Keratinocyte (primary cell): Measurements from ENCODE around the gene PRR23E. TPM values are rescaled to one million over a fixed set of nuclear protein-coding genes. Genes with fewer than 3 reads are reported as not detected.

Experiments
- DNase-seq: peaks from one replicate; pipeline ENCODE4 v3.0.0-alpha.2; 2011; ENCODE audit warnings: low read depth, missing footprints, low spot score
- FAIRE-seq: peaks from 2 replicates; lab custom pipeline; 2011; peaks lifted over from hg19 to GRCh38; lab: Jason Lieb, UNC
- H2AFZ ChIP-seq: 2 replicates; pipeline ENCODE4 v1.6.0; 2012; ENCODE audit warnings: low read length, control low read depth, inconsistent platforms; ENCODE audit not compliant: control insufficient read depth
- H3K27ac ChIP-seq: 2 replicates; pipeline ENCODE4 v1.5.1; 2011; ENCODE audit warnings: low read length; ENCODE audit not compliant: control insufficient read depth, insufficient read depth
- H3K27me3 ChIP-seq: 3 replicates; pipeline ENCODE4 v1.6.0; 2011; ENCODE audit warnings: low read length; ENCODE audit not compliant: control insufficient read depth, insufficient read depth; ENCODE audit errors: extremely low read depth
- H3K36me3 ChIP-seq, 2 experiments: 2 replicates in 1 of 2; 3 replicates in 1 of 2; pipeline ENCODE4 v1.5.1; 2011; ENCODE audit warnings: low read length in 2 of 2, mild to moderate bottlenecking in 1 of 2; ENCODE audit not compliant: control insufficient read depth in 2 of 2, insufficient read depth in 2 of 2; ENCODE audit errors: extremely low read depth in 1 of 2
- H3K4me1 ChIP-seq: 3 replicates; pipeline ENCODE4 v1.5.1; 2011; ENCODE audit warnings: low read length; ENCODE audit not compliant: control insufficient read depth, insufficient read depth; ENCODE audit errors: extremely low read depth
- H3K4me2 ChIP-seq: 3 replicates; pipeline ENCODE4 v1.6.0; 2011; ENCODE audit warnings: low read depth, low read length; ENCODE audit not compliant: control insufficient read depth, insufficient read depth; ENCODE audit errors: extremely low read depth
- H3K4me3 ChIP-seq, 3 experiments: fragments of 200-600 bp in 1 of 3; sonication (generic) in 1 of 3; 2 replicates in 2 of 3; 3 replicates in 1 of 3; pipeline ENCODE4 v1.5.1; 2011 to 2016; ENCODE audit warnings: low read length in 3 of 3, mild to moderate bottlenecking in 3 of 3, control low read depth in 2 of 3, inconsistent platforms in 1 of 3, low read depth in 1 of 3, mixed read lengths in 1 of 3, mixed run types in 1 of 3, moderate library complexity in 1 of 3; ENCODE audit not compliant: control insufficient read depth in 2 of 3, insufficient read depth in 2 of 3; ENCODE audit errors: extremely low read depth in 1 of 3
- H3K79me2 ChIP-seq: 2 replicates; pipeline ENCODE4 v1.6.0; 2012; ENCODE audit warnings: low read length; ENCODE audit not compliant: control insufficient read depth, insufficient read depth
- H3K9ac ChIP-seq: 3 replicates; pipeline ENCODE4 v1.6.0; 2011; ENCODE audit warnings: low read length; ENCODE audit not compliant: control insufficient read depth, insufficient read depth; ENCODE audit errors: extremely low read depth
- H3K9me1 ChIP-seq: 3 replicates; pipeline ENCODE4 v1.6.0; 2011; ENCODE audit warnings: low read length; ENCODE audit not compliant: control insufficient read depth, insufficient read depth; ENCODE audit errors: extremely low read depth
- H3K9me3 ChIP-seq: 2 replicates; pipeline ENCODE4 v1.5.1; 2012; ENCODE audit warnings: low read depth, low read length; ENCODE audit not compliant: control insufficient read depth
- H4K20me1 ChIP-seq: 3 replicates; pipeline ENCODE4 v1.6.0; 2011; ENCODE audit warnings: low read length; ENCODE audit not compliant: control insufficient read depth, insufficient read depth; ENCODE audit errors: extremely low read depth
- EZH2 ChIP-seq: IDR thresholded peaks from one replicate; pipeline ENCODE4 v1.6.1; 2012; ENCODE audit warnings: inconsistent platforms, mild to moderate bottlenecking, low read length, moderate library complexity
- dilution Hi-C: fragments of 300-500 bp; cut with MboI; formaldehyde crosslinking; loops from one replicate; pipeline ENCODE4 v1.7.0; 2020; ENCODE audit warnings: low sequenced_read_pairs; ENCODE audit not compliant: extremely low pct_ligation_motif_present
- polyA plus RNA-seq, 5 experiments: library from polyadenylated mRNA; depleted of rRNA in 3 of 5; stranded (reverse) in 3 of 5; stranded (forward) in 1 of 5; unstranded in 1 of 5; fragments of >200 nt; gene quantifications; 1 replicate in 1 of 5; 2 replicates in 3 of 5; 3 replicates in 1 of 5; pipeline versions ENCODE4 v1.2.1 to v1.2.3, GENCODE V29; 2011 to 2012; ENCODE audit warnings: missing spikeins in 2 of 5, low read depth in 1 of 5, low replicate concordance in 1 of 5
- TF ChIP-seq, protein P1 (sequence below), 3 experiments: IDR thresholded peaks in 1 of 3; conservative IDR thresholded peaks in 1 of 3; optimal IDR thresholded peaks in 1 of 3; 2 replicates in 2 of 3; 3 replicates in 1 of 3; pipeline versions ENCODE3 to v1.5.1; 2011; ENCODE audit warnings: low read length in 3 of 3, mild to moderate bottlenecking in 3 of 3, moderate library complexity in 2 of 3, control low read depth in 1 of 3, inconsistent platforms in 1 of 3; ENCODE audit not compliant: insufficient read depth in 2 of 3; ENCODE audit errors: extremely low read depth in 1 of 3

Gene PRR23E
- polyA plus RNA-seq, 1 donor (not counting 4 experiments of a cell fraction or from before 2014, with no cell fraction given): not detected

DNA sequence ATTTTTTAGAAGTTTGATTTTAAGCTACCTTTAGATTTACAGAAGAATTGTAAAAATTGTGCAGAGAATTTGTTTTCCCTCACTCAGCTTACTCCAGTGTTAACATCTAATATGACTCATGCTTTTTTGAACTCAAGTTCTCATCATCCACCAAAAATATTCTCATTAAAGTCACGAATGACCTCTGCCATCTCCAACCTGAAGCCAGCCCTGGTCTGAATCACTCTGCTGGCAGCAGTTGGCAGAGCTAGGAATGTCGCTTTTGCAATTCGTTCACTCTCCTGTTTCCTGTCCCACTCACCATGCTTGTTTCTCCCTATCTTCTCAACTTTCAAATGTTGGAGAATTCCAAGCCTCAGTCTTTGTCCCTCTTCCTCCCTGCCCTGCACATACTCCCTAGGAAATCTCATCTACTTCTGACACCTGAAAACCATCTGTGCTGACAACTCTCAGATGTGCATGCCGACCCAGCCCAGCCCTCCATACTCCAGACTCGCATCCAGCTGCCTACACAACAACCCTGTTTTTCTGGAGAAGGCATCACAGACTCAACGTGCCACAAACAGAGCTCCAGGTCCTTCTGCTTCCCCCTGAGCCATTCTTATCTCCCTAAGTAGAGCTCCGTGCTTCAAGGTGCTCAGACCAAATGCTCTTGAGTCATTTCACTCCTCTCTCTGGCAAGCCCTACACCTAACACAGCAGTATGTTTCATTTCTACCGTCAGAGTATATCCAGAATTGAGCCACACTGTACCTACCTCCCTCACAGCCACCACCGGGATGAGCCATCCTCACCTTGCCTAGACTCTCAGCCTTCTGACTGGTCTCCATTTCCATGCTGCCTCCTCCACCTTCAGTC lies 24.9 kb downstream of the PRR23E start:
- Histone ChIP-seq H2AFZ (no peak overlapping the region), H3K4me2 (no peak overlapping the region)
- no peak for DNase-seq

DNA sequence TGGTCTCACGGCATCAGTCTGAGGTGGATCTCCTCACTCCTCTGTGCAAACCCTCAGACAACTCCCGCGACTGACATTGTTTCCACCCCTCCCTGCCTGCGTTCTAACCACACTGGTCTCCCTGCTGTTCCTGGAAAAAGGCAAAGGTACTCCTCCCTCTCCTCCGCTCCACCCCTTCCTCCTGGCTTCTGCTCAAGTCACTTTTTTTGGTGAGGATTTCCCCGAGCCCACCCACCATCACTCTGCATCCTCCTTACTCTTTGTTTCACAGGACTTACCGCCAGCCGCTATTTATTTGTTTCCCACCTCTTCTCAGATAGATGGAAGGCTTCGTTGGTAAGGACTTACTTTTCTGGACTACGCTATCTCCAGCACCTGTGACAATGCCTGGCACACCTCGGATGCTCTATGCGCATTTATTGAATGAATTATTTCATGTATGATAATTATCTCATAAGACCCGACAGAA lies 25.6 kb downstream of the PRR23E start:
- Histone ChIP-seq H3K4me2 (no peak overlapping the region), H3K79me2 (no peaks in the 10 kb centered on the region), H3K9me3 (no peaks in the 10 kb centered on the region), H3K27ac (no peak overlapping the region), H3K27me3 (peaks cover 39% of the 10 kb centered on the region), H3K4me3 (no peak overlapping the region), H4K20me1 (no peaks in the 10 kb centered on the region), H3K4me1 (no peaks in the 10 kb centered on the region), H3K9me1 (no peaks in the 10 kb centered on the region), H2AFZ (no peak overlapping the region), H3K36me3 (peaks cover 0 to 2% of the 10 kb centered on the region in 2 experiments), H3K9ac (no peak overlapping the region)
- dilution Hi-C loops: no loop called here
- DNase-seq (no peak), FAIRE-seq (no peak)
- TF ChIP-seq EZH2: no peak
- TF ChIP-seq, protein P1, sequence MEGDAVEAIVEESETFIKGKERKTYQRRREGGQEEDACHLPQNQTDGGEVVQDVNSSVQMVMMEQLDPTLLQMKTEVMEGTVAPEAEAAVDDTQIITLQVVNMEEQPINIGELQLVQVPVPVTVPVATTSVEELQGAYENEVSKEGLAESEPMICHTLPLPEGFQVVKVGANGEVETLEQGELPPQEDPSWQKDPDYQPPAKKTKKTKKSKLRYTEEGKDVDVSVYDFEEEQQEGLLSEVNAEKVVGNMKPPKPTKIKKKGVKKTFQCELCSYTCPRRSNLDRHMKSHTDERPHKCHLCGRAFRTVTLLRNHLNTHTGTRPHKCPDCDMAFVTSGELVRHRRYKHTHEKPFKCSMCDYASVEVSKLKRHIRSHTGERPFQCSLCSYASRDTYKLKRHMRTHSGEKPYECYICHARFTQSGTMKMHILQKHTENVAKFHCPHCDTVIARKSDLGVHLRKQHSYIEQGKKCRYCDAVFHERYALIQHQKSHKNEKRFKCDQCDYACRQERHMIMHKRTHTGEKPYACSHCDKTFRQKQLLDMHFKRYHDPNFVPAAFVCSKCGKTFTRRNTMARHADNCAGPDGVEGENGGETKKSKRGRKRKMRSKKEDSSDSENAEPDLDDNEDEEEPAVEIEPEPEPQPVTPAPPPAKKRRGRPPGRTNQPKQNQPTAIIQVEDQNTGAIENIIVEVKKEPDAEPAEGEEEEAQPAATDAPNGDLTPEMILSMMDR (optimal IDR thresholded peaks at IDR 0.05 in 1 of 3, IDR thresholded peaks at IDR 0.05 in 1 of 3, conservative IDR thresholded peaks at IDR 0.05 in 1 of 3; ENCODE audit: extremely low read depth in 1 of 3, insufficient read depth in 2 of 3, low read length in 3 of 3): no peak

More for the DNA sequence above, 24.9 kb downstream of the PRR23E start:
- Histone ChIP-seq H4K20me1 (no peaks in the 10 kb centered on the region), H3K79me2 (no peaks in the 10 kb centered on the region), H3K9ac (no peak overlapping the region), H3K9me3 (no peaks in the 10 kb centered on the region), H3K27me3 (peaks cover 33% of the 10 kb centered on the region), H3K27ac (no peak overlapping the region), H3K36me3 (peaks cover 0 to 2% of the 10 kb centered on the region in 2 experiments), H3K9me1 (no peaks in the 10 kb centered on the region), H3K4me1 (no peaks in the 10 kb centered on the region), H3K4me3 (no peak overlapping the region)
- dilution Hi-C loops: no loop called here
- TF ChIP-seq EZH2: no peak
- TF ChIP-seq, protein P1 (optimal IDR thresholded peaks at IDR 0.05 in 1 of 3, IDR thresholded peaks at IDR 0.05 in 1 of 3, conservative IDR thresholded peaks at IDR 0.05 in 1 of 3; ENCODE audit: extremely low read depth in 1 of 3, insufficient read depth in 2 of 3, low read length in 3 of 3): no peak
- FAIRE-seq: no peak
